LoVo (cell line): ENCODE results near the gene SUPT4H1.

Experiments
- DNase-seq: peaks from one replicate; pipeline ENCODE4 v3.0.0-alpha.2; 2016; ENCODE audit warnings: low spot score

Gene SUPT4H1

GRCh38 chr17:58303971-58304749 is 47.8 kb downstream of the SUPT4H1 start:
- DNase-seq, result peak; percentile 28

- DNase-seq, result no peak
Measured at GRCh38 chr17:58302919-58303585, 48.9 kb downstream of the SUPT4H1 start.

GRCh38 chr17:58302171-58302918 is 49.7 kb downstream of the SUPT4H1 start:
- DNase-seq, result no peak

- DNase-seq, result no peak
Measured at GRCh38 chr17:58301504-58302150, 50.4 kb downstream of the SUPT4H1 start.

- DNase-seq, result no peak
Measured at GRCh38 chr17:58300336-58300735, 51.7 kb downstream of the SUPT4H1 start.
